ENCODE measurements around the gene BICC1.

Gene BICC1

GRCh38 chr10:58642916-58643428, 130.3 kb downstream of the BICC1 start:
- no peak for DNase-seq

- no peak for DNase-seq
Observed at GRCh38 chr10:58644311-58644710, 131.6 kb downstream of the BICC1 start.

- DNase-seq, result no peak
Observed at GRCh38 chr10:58645416-58646146, 132.9 kb downstream of the BICC1 start.

- DNase-seq, result no peak
Observed at GRCh38 chr10:58647376-58648112, 134.9 kb downstream of the BICC1 start.

GRCh38 chr10:58648131-58648530, 135.5 kb downstream of the BICC1 start:
- no peak for DNase-seq

- DNase-seq, result peak in 9 of 56 donors; percentile 1 to 44 (median 5)
Observed at GRCh38 chr10:58651040-58651439, 138.4 kb downstream of the BICC1 start.

GRCh38 chr10:58651742-58652141, 139.1 kb downstream of the BICC1 start:
- DNase-seq, result no peak

GRCh38 chr10:58653139-58653538, 140.5 kb downstream of the BICC1 start:
- DNase-seq, result no peak

GRCh38 chr10:58660575-58661255, 148.0 kb downstream of the BICC1 start:
- DNase-seq, result no peak

GRCh38 chr10:58661336-58661735, 148.7 kb downstream of the BICC1 start:
- no peak for DNase-seq

- DNase-seq, result no peak
Observed at GRCh38 chr10:58661902-58662301, 149.2 kb downstream of the BICC1 start.

- no peak for DNase-seq
Observed at GRCh38 chr10:58662314-58662713, 149.6 kb downstream of the BICC1 start.

GRCh38 chr10:58665361-58665760, 152.7 kb downstream of the BICC1 start:
- no peak for DNase-seq

- no peak for DNase-seq
Observed at GRCh38 chr10:58666024-58666423, 153.4 kb downstream of the BICC1 start.

- DNase-seq, result no peak
Observed at GRCh38 chr10:58667658-58668310, 155.1 kb downstream of the BICC1 start.

GRCh38 chr10:58672845-58673244, 160.2 kb downstream of the BICC1 start:
- DNase-seq, result no peak

GRCh38 chr10:58674251-58674650, 161.6 kb downstream of the BICC1 start:
- DNase-seq, result no peak

- no peak for DNase-seq
Observed at GRCh38 chr10:58675321-58675720, 162.6 kb downstream of the BICC1 start.

GRCh38 chr10:58691528-58691927, 178.9 kb downstream of the BICC1 start:
- no peak for DNase-seq

GRCh38 chr10:58693919-58694318, 181.2 kb downstream of the BICC1 start:
- no peak for DNase-seq

- DNase-seq, result no peak
Observed at GRCh38 chr10:58695022-58695421, 182.3 kb downstream of the BICC1 start.

- no peak for DNase-seq
Observed at GRCh38 chr10:58696736-58697135, 184.1 kb downstream of the BICC1 start.

All from amygdala (tissue), 56 donors.